Spleen (tissue), 11 donors: ENCODE data around the gene REPS2. TPM values are rescaled to one million over a fixed set of nuclear protein-coding genes. Genes with fewer than 3 reads are reported as not detected.

Source experiments
- DNase-seq: peaks from one replicate; pipeline ENCODE4 v3.0.0-alpha.2; 2020
- H3K27ac ChIP-seq, 8 donors: fragments of 200-600 bp; sonication (generic) in 7 of 8; 1 replicate in 4 of 8; 2 replicates in 4 of 8; pipeline versions ENCODE4 v1.5.0 to v1.8.0; 2016 to 2021; ENCODE audit warnings: inconsistent platforms in 4 of 8, mild to moderate bottlenecking in 4 of 8, moderate library complexity in 1 of 8
- H3K27me3 ChIP-seq, 7 donors: fragments of 200-600 bp; sonication (generic) in 6 of 7; replicated peaks in 1 of 7; 1 replicate in 4 of 7; 2 replicates in 3 of 7; pipeline versions ENCODE4 v1.5.0 to v1.8.0; 2016 to 2021; ENCODE audit warnings: inconsistent platforms in 3 of 7, mild to moderate bottlenecking in 1 of 7
- H3K36me3 ChIP-seq, 6 donors: fragments of 200-600 bp; sonication (generic) in 5 of 6; 1 replicate in 4 of 6; 2 replicates in 2 of 6; pipeline versions ENCODE4 v1.5.0 to v1.8.0; 2016 to 2021; ENCODE audit warnings: inconsistent platforms in 2 of 6
- H3K4me1 ChIP-seq, 6 donors: fragments of 200-600 bp; sonication (generic) in 5 of 6; 1 replicate in 3 of 6; 2 replicates in 3 of 6; pipeline versions ENCODE4 v1.5.0 to v1.8.0; 2016 to 2021; ENCODE audit warnings: inconsistent platforms in 3 of 6
- H3K4me3 ChIP-seq, 8 donors: fragments of 200-600 bp; sonication (generic) in 7 of 8; 1 replicate in 4 of 8; 2 replicates in 4 of 8; pipeline versions ENCODE4 v1.5.0 to v1.8.0; 2016 to 2021; ENCODE audit warnings: inconsistent platforms in 4 of 8, mild to moderate bottlenecking in 4 of 8, moderate library complexity in 2 of 8
- H3K9me3 ChIP-seq, 8 donors: fragments of 200-600 bp; sonication (generic) in 7 of 8; 1 replicate in 4 of 8; 2 replicates in 4 of 8; pipeline versions ENCODE4 v1.5.0 to v1.8.0; 2016 to 2021; ENCODE audit warnings: inconsistent platforms in 4 of 8
- CTCF ChIP-seq, 11 experiments: fragments of 200-600 bp in 7 of 11; fragments of 450-650 bp in 4 of 11; sonication (generic) in 4 of 11; IDR thresholded peaks in 8 of 11; conservative IDR thresholded peaks in 3 of 11; 1 replicate in 7 of 11; 2 replicates in 4 of 11; pipeline versions ENCODE4 v1.4.0 to v1.8.0; 2016 to 2021; ENCODE audit warnings: antibody characterized with exemption in 11 of 11, inconsistent platforms in 4 of 11, mild to moderate bottlenecking in 1 of 11
- POLR2A ChIP-seq, 3 donors: fragments of 450-650 bp; IDR thresholded peaks; one replicate each; pipeline ENCODE4 v1.5.1; 2017; ENCODE audit warnings: antibody characterized with exemption in 3 of 3, mild to moderate bottlenecking in 1 of 3
- POLR2AphosphoS5 ChIP-seq, 3 donors: sonication (generic); formaldehyde crosslinking; IDR thresholded peaks; one replicate each; pipeline ENCODE4 v1.5.1; 2017; ENCODE audit warnings: antibody characterized with exemption in 3 of 3
- WGBS, 5 donors: extraction: QIAGEN DNeasy Blood & Tissue Kit in 3 of 5; methylation state at CpG; one replicate each; pipeline versions ENCODE4 v1.1.5 to v1.1.7; 2013 to 2018; 5-methylcytosine and 5-hydroxymethylcytosine counted together
- intact Hi-C: fragments of 100-400 bp; cut with DNase I; formaldehyde crosslinking; loops from one replicate; pipeline ENCODE4 v1.15.0; 2023; ENCODE audit warnings: low total_unique reads
- polyA plus RNA-seq, 3 donors: library from polyadenylated mRNA; stranded (reverse); fragments of 200-250 nt; gene quantifications; one replicate each; pipeline ENCODE4 v1.2.1, GENCODE V29; 2013
- total RNA-seq, 7 donors: library from RNA; depleted of rRNA in 3 of 7; stranded (reverse); fragments of >200 nt in 3 of 7; fragmentation: NEBNext Ultra II Directional in 4 of 7; extraction: Animal tissue kit (Norgen Biotek cat#: 25700) in 4 of 7; gene quantifications; one replicate each; pipeline versions ENCODE4 v1.1.0 to v1.2.1, GENCODE V29; 2016 to 2021
- donor health status: healthy with polysubstance abuse.
- donor health status: DM: no; HTN: no; CAD: no; lungs with moderate emphysema.
- donor health status: DM: no; HTN: no; CAD: no.
- donor health status: Bipolar disorder and iron deficiency.
- donor health status: healthy.
- donor health status: DM: no; HTN: no; CAD: no.
- donor health status: DM: yes; HTN: yes; CAD: no.

The REPS2 gene
- total and polyA plus RNA-seq, 10 donors, result 1.5 to 18.3 (median 8.0) TPM

GRCh38 chrX:16979226-16979625 lies 32.8 kb downstream of the REPS2 start:
- H3K4me3 ChIP-seq, result no peak overlapping the region
- TF ChIP-seq POLR2A (IDR thresholded peaks at IDR 0.05) (no peak), CTCF (IDR thresholded peaks at IDR 0.05 in 8 of 11, conservative IDR thresholded peaks at IDR 0.05 in 3 of 11) (no peak), POLR2AphosphoS5 (IDR thresholded peaks at IDR 0.05) (no peak)
- WGBS, 5 donors, result 92 to 100% (median 95%) methylated on average over 1 of the region's 1 CpG
- no peak overlapping the region for H3K27ac ChIP-seq
- intact Hi-C loops, result no loop called here
- H3K36me3 ChIP-seq, result no peaks in the 10 kb centered on the region
- DNase-seq, result no peak
- H3K9me3 ChIP-seq, result peaks cover 0 to 4% (median 0%) of the 10 kb centered on the region in 8 donors
- H3K4me1 ChIP-seq, result no peaks in the 10 kb centered on the region
- no peaks in the 10 kb centered on the region for H3K27me3 ChIP-seq

- no peak for TF ChIP-seq POLR2A (IDR thresholded peaks at IDR 0.05)
- no peak for TF ChIP-seq CTCF (IDR thresholded peaks at IDR 0.05 in 8 of 11, conservative IDR thresholded peaks at IDR 0.05 in 3 of 11)
- Histone ChIP-seq H3K27ac (no peak overlapping the region), H3K9me3 (peaks cover 0 to 4% (median 0%) of the 10 kb centered on the region in 8 donors), H3K4me3 (no peak overlapping the region), H3K27me3 (no peaks in the 10 kb centered on the region), H3K4me1 (no peaks in the 10 kb centered on the region), H3K36me3 (no peaks in the 10 kb centered on the region)
- intact Hi-C loops, result no loop called here
- 75 to 100% (median 94%) methylated on average over 1 of the region's 1 CpG for WGBS, 5 donors
- no peak for DNase-seq
These were observed 34.8 kb downstream of the REPS2 start for GRCh38 chrX:16981209-16981608.

- intact Hi-C loops, result no loop called here
- no peak for TF ChIP-seq POLR2A (IDR thresholded peaks at IDR 0.05)
- no peak for TF ChIP-seq POLR2AphosphoS5 (IDR thresholded peaks at IDR 0.05)
- TF ChIP-seq CTCF (IDR thresholded peaks at IDR 0.05 in 8 of 11, conservative IDR thresholded peaks at IDR 0.05 in 3 of 11), result no peak
These were observed 35.5 kb downstream of the REPS2 start for GRCh38 chrX:16981980-16982379.

GRCh38 chrX:16983051-16983450 lies 36.6 kb downstream of the REPS2 start:
- no peak overlapping the region for H3K27ac ChIP-seq
- 46 to 81% (median 56%) methylated on average over 1 of the region's 1 CpG for WGBS, 5 donors
- H3K4me1 ChIP-seq, result no peaks in the 10 kb centered on the region
- no peak for DNase-seq
- intact Hi-C loops, result no loop called here
- no peak for TF ChIP-seq POLR2A (IDR thresholded peaks at IDR 0.05)
- TF ChIP-seq POLR2AphosphoS5 (IDR thresholded peaks at IDR 0.05), result no peak
- no peak for TF ChIP-seq CTCF (IDR thresholded peaks at IDR 0.05 in 8 of 11, conservative IDR thresholded peaks at IDR 0.05 in 3 of 11)
- peaks cover 0 to 11% (median 0%) of the 10 kb centered on the region in 8 donors for H3K9me3 ChIP-seq
- H3K4me3 ChIP-seq, result no peak overlapping the region
- no peaks in the 10 kb centered on the region for H3K36me3 ChIP-seq
- H3K27me3 ChIP-seq, result no peaks in the 10 kb centered on the region

More at GRCh38 chrX:16981980-16982379, 35.5 kb downstream of the REPS2 start:
- no peak overlapping the region for H3K27ac ChIP-seq
- H3K9me3 ChIP-seq, result peaks cover 0 to 4% (median 0%) of the 10 kb centered on the region in 8 donors
- no peaks in the 10 kb centered on the region for H3K4me1 ChIP-seq
- no peak overlapping the region for H3K4me3 ChIP-seq
- DNase-seq, result no peak
- no peaks in the 10 kb centered on the region for H3K36me3 ChIP-seq
- H3K27me3 ChIP-seq, result no peaks in the 10 kb centered on the region
